Upper lobe of left lung (tissue), 4 donors: ENCODE data around the gene DNAH8.

Experiments used
- EP300 ChIP-seq, 4 donors: sonication (generic); formaldehyde crosslinking; IDR thresholded peaks; one replicate each; pipeline ENCODE4 v1.5.1; 2017; ENCODE audit warnings: antibody characterized with exemption in 4 of 4, control low read depth in 2 of 4
- POLR2A ChIP-seq, 4 donors: fragments of 450-650 bp; IDR thresholded peaks; one replicate each; pipeline ENCODE4 v1.5.1; 2016 to 2017; ENCODE audit warnings: antibody characterized with exemption in 4 of 4, mild to moderate bottlenecking in 2 of 4
- POLR2AphosphoS5 ChIP-seq, 2 donors: sonication (generic); formaldehyde crosslinking; IDR thresholded peaks; one replicate each; pipeline ENCODE4 v1.5.1; 2017; ENCODE audit warnings: antibody characterized with exemption in 2 of 2
- TF ChIP-seq, protein P1 (sequence below), 6 experiments: fragments of 450-650 bp in 4 of 6; fragments of 200-600 bp in 2 of 6; sonication (generic) in 2 of 6; IDR thresholded peaks; one replicate each; pipeline ENCODE4 v1.5.1; 2016 to 2019; ENCODE audit warnings: antibody characterized with exemption in 6 of 6

DNA sequence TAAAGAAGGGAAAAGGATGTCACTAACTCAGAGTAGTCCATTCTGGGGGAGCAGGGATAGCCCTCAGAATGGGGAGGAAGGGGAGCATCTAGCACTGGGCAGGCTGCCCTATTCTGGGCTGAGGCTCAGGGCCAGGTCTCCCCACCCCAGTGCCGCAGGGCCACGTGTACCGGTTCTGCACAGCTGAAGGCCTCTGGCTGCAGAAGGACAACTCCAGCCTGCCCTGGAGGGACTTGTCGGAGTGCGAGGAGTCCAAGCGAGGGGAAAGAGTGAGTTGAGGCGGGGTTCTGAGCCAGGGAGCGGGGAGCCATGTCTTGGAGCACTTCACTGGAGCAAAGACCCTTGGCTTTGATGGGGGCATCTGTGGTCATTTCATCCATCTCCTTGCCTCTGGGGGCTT is 350.4 kb downstream of the DNAH8 start:
- TF ChIP-seq POLR2A (IDR thresholded peaks at IDR 0.05): no peak
- TF ChIP-seq, protein P1, sequence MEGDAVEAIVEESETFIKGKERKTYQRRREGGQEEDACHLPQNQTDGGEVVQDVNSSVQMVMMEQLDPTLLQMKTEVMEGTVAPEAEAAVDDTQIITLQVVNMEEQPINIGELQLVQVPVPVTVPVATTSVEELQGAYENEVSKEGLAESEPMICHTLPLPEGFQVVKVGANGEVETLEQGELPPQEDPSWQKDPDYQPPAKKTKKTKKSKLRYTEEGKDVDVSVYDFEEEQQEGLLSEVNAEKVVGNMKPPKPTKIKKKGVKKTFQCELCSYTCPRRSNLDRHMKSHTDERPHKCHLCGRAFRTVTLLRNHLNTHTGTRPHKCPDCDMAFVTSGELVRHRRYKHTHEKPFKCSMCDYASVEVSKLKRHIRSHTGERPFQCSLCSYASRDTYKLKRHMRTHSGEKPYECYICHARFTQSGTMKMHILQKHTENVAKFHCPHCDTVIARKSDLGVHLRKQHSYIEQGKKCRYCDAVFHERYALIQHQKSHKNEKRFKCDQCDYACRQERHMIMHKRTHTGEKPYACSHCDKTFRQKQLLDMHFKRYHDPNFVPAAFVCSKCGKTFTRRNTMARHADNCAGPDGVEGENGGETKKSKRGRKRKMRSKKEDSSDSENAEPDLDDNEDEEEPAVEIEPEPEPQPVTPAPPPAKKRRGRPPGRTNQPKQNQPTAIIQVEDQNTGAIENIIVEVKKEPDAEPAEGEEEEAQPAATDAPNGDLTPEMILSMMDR (IDR thresholded peaks at IDR 0.05): no peak
- TF ChIP-seq EP300 (IDR thresholded peaks at IDR 0.05): no peak
- TF ChIP-seq POLR2AphosphoS5 (IDR thresholded peaks at IDR 0.05): no peak
